Measurements from ENCODE around the gene GHR. TPM values are rescaled to one million over a fixed set of nuclear protein-coding genes. Genes with fewer than 3 reads are reported as not detected.

GHR gene
- total RNA-seq, 1 donor from 2014 or later: 5.4 TPM

GRCh38 chr5:42624912-42625311, 201.7 kb downstream of the GHR start:
- H3K27ac Mint-ChIP-seq (ENCODE audit: unreplicated experiment): no peak overlapping the region
- peaks cover 3% of the 10 kb centered on the region for H3K4me1 Mint-ChIP-seq (ENCODE audit: low read depth)
- no peak overlapping the region for H3K4me3 Mint-ChIP-seq (ENCODE audit: unreplicated experiment)
- H3K9me3 Mint-ChIP-seq (ENCODE audit: low read depth): no peaks in the 10 kb centered on the region
- H3K27me3 Mint-ChIP-seq (ENCODE audit: low read depth): no peaks in the 10 kb centered on the region
- no peaks in the 10 kb centered on the region for H3K36me3 Mint-ChIP-seq (ENCODE audit: low read depth)
- TF ChIP-seq CTCF (IDR thresholded peaks at IDR 0.05): no peak
- no peak for DNase-seq (ENCODE audit: low spot score)

GRCh38 chr5:42626462-42626861, 203.2 kb downstream of the GHR start:
- Mint-ChIP-seq H3K27ac (ENCODE audit: unreplicated experiment) (no peak overlapping the region), H3K27me3 (ENCODE audit: low read depth) (no peaks in the 10 kb centered on the region), H3K9me3 (ENCODE audit: low read depth) (no peaks in the 10 kb centered on the region), H3K4me3 (ENCODE audit: unreplicated experiment) (no peak overlapping the region), H3K36me3 (ENCODE audit: low read depth) (no peaks in the 10 kb centered on the region), H3K4me1 (ENCODE audit: low read depth) (peaks cover 3% of the 10 kb centered on the region)
- TF ChIP-seq CTCF (IDR thresholded peaks at IDR 0.05): no peak
- DNase-seq (ENCODE audit: low spot score): no peak

- no peak for DNase-seq (ENCODE audit: low spot score)
- no peak overlapping the region for H3K27ac Mint-ChIP-seq (ENCODE audit: unreplicated experiment)
- no peak for TF ChIP-seq CTCF (IDR thresholded peaks at IDR 0.05)
- peaks cover 4% of the 10 kb centered on the region for H3K4me1 Mint-ChIP-seq (ENCODE audit: low read depth)
- H3K36me3 Mint-ChIP-seq (ENCODE audit: low read depth): no peaks in the 10 kb centered on the region
- no peak overlapping the region for H3K4me3 Mint-ChIP-seq (ENCODE audit: unreplicated experiment)
- no peaks in the 10 kb centered on the region for H3K9me3 Mint-ChIP-seq (ENCODE audit: low read depth)
- H3K27me3 Mint-ChIP-seq (ENCODE audit: low read depth): no peaks in the 10 kb centered on the region
These were observed 205.6 kb downstream of the GHR start for GRCh38 chr5:42628821-42629220.

GRCh38 chr5:42629284-42629683, 206.0 kb downstream of the GHR start:
- no peaks in the 10 kb centered on the region for H3K36me3 Mint-ChIP-seq (ENCODE audit: low read depth)

GRCh38 chr5:42631241-42631640, 208.0 kb downstream of the GHR start:
- Mint-ChIP-seq H3K27ac (ENCODE audit: unreplicated experiment) (no peak overlapping the region), H3K4me3 (ENCODE audit: unreplicated experiment) (no peak overlapping the region), H3K27me3 (ENCODE audit: low read depth) (no peaks in the 10 kb centered on the region), H3K9me3 (ENCODE audit: low read depth) (no peaks in the 10 kb centered on the region), H3K36me3 (ENCODE audit: low read depth) (no peaks in the 10 kb centered on the region), H3K4me1 (ENCODE audit: low read depth) (peaks cover 4% of the 10 kb centered on the region)
- DNase-seq (ENCODE audit: low spot score): no peak
- TF ChIP-seq CTCF (IDR thresholded peaks at IDR 0.05): no peak

More at GRCh38 chr5:42629284-42629683, 206.0 kb downstream of the GHR start:
- Mint-ChIP-seq H3K4me1 (ENCODE audit: low read depth) (peaks cover 4% of the 10 kb centered on the region), H3K4me3 (ENCODE audit: unreplicated experiment) (no peak overlapping the region), H3K9me3 (ENCODE audit: low read depth) (no peaks in the 10 kb centered on the region), H3K27me3 (ENCODE audit: low read depth) (no peaks in the 10 kb centered on the region), H3K27ac (ENCODE audit: unreplicated experiment) (no peak overlapping the region)
- DNase-seq (ENCODE audit: low spot score): no peak
- no peak for TF ChIP-seq CTCF (IDR thresholded peaks at IDR 0.05)
